Activated T-cell treated with anti-CD3 and anti-CD28 coated beads, Interleukin-2, amount 50 U/mL, for 1 hour (primary cell): Measurements from ENCODE around the gene TCF3.
"Not testable (repeated sequence)": the region's sequence is repeated elsewhere in the genome, so short reads cannot be mapped to it uniquely, and the experiment has no call there.

Experiments used
- DNase-seq: peaks from one replicate; pipeline ENCODE4 v3.0.0-alpha.2; 2020

TCF3 gene

DNA sequence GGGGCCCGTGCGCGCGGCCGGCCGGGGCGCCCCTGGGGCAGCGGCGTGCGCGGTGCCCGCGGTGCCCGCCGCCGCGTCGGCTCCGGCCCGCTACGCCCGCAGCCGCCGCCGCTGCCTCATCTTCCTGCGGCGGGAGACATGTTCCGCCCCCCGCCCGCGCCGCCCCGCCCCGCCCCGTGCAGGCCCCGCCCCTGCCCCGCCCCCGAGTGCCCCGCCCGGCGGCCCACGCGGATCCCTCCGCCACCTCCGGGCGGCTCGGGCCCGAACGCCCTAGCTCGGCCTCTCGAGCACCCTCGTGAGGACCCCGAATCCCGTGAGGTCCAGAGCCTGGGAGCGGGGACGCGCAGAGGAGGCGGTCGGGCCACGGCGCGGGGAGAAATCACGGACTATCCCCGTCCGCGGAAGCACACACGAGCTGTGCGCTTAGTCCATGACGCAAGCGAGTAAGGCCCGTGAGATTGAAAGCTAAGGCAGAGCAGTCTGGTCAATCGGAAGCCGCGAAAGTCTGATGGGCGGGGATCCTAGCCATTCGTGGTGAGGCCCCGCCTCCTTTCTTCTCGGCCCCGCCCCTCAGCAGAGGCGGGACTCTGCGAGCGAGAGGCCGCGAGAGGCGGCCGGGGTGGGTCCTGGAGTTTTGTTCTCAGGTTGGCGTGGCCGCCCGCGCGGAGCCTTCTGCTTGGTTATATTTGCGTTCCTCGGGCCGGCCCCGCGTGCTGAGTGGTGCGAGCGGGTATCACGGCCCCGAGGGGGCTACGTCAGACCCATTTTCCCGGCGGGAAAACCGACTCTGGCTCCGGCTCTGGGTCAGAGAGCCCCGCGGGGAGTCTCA is at the start of gene TCF3:
Gene TCF3 (minus strand): TSS at position 145 of the 829 bp plus-strand sequence. CDS start 2,367 bp downstream, outside the sequence.
- DNase-seq, result peak; percentile 99

DNA sequence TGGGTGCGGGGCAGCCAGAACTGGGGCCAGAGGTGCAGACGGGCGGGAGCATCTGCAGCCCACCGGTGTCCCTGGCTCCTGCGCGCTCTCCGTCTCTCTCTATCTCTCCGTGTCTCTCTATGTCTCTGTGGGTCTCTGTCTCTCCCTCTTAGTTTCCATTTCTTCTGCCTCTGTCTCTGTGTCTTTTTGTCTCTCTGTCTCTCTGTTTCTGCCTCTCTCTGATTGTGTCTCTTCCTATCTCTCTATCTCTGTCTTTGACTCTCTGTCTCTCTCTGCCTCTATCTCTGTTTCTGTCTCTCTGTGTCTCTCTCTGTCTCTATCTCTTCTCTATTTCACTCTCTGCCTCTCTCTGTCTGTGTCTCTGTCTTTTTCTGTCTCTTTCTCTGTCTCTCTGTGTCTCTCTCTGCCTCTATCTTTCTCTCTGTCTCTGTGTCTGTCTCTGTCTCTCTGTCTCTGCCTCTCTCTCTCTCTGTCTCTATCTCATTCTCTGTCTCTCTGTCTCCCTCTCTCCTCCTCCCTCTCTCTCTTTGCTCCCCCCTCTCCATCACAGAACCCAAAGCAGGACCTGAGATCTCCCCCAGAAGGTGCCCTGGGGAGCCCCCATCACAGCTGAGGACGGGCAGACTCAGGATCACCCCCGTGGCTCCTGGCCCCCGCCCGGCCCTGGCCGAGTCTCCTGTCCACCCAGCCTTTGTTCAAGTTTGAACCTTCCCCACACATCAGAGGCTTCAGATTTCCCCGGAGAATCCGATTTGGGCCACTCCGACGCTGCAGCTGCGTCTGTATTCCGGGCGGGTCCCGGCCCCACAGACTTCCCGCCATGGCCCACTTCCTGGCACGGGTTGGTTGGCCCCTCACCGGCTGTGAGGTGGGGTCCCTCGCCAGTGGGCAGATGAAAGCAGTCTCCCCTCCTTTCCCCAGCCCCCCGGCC is 48.6 kb upstream of the TCF3 start:
- DNase-seq, result no peak

DNA sequence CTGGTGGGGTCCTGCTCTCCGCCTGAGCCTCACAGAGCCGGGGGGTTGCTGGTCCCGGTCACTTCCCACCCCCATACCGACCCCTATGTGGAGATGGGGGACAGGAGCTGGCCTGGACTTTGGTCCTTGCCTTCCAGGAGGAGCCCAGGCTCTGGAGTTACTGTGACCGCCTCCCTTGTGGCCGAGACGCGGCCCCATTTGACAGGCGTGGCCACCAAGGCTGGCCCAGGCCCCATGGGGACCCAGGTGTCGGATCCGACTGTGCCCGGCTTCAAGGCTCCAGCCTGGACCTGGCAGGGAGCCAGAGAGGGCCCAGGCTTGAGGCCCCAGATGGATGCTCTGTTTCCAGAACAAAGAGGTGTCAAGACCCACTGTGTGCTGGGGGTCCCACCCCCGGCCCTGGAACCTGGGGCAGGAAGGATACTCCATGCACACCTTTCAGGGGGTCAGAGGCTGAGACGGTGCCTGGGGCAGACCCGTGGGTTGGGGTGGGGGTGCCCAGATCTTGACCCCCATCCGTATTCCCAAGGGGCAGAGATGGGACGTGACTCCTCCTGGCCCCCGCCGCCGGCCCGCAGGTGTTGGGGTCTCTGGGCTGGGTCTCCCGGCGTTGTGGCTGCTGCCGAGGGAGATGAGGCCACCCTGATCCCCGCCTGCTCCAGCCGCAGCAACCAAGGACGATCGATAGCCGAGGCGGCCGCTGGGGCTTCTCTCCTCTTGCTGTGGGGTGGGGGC is 47.8 kb upstream of the TCF3 start:
- DNase-seq, result no peak

DNA sequence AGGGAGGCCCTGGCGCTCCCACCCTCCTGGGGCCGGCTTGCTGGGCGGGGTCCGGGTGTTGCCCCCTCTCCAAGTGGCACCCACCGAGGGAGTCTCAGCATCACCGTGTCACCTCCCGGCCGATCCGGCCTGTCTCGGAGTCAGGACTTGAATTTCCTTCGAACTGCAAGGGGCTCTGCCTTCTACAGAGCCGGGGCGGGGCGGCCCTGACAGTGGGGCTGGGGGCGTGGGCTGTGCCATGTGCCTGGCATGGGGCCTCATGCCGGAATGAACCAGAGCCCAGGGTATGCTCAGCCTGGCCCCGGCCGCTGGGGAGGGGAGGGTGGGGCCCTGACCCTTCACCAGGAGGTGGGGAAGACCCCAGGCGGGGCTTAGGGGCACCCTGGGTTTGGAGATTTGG is 47.0 kb upstream of the TCF3 start:
- DNase-seq, result no peak

DNA sequence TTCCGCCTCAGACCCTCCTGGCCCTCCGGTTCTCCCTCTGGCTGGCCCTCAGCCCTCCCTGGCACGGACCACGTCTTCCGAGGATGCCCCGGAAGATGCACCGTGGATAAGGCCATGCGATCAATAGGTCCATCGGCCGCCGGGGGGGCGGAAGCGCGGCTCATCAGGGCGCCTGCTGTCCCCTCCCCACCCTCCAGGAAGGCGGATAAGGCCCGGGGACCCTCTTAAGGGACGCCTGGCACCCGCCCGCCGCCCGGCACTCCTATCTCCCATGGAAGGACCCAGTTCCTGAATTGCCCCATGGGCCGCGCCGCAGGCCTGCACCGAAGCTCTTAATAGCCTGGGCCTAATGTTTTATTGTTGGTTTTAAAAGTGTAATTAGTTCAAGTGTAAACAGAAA is 46.2 kb upstream of the TCF3 start:
- no peak for DNase-seq

DNA sequence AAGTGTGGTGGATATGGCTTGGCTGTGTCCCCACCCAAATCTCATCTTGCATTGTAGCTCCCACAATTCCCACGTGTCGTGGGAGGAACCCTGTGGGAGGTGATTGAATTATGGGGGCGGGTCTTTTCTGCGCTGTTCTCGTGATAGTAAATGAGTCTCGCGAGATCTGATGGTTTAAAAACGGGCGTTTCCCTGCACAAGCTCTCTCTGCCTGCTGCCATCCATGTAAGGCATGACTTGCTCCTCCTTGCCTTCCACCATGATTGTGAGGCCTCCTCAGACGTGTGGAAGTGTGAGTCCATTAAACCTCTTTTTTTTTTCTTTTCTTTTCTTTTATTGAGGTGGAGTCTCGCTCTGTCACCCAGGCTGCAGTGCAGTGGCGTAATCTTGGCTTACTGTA is 43.1 kb upstream of the TCF3 start:
- DNase-seq, result not testable (repeated sequence)

DNA sequence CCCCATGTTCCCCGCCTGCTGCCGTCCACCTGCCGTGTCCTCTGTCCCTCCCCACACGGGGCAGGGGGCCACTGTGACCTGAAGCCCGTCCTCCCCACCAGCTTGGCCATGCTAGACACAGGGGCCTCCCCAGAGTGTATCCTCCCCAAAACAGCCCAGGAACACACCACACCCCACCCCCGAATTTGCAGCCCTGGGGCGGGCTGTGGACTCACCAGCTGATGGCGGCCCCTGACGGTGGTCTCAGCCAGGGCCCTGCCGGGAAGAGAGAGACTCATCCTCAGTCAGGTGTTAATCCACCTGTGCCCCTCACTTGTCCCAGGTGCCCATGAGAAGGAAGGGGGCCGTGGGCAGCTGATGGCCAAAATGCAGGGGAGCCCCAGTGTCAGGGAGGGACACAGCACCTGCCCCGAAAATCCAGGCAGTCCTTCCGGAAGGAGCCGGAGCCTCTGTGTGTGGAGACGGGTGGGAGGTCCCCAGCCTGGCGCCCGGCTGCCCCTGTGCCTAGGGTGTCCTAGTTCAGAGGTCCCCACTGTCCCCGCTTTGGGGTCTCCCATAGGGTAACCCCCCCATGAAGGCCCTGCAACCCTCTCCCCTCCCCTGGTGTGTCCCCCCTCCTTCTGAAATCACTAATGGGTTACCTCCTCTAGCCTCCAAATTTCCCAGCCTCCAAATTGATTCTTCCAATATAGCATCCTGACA is 39.3 kb upstream of the TCF3 start:
- DNase-seq, result no peak

DNA sequence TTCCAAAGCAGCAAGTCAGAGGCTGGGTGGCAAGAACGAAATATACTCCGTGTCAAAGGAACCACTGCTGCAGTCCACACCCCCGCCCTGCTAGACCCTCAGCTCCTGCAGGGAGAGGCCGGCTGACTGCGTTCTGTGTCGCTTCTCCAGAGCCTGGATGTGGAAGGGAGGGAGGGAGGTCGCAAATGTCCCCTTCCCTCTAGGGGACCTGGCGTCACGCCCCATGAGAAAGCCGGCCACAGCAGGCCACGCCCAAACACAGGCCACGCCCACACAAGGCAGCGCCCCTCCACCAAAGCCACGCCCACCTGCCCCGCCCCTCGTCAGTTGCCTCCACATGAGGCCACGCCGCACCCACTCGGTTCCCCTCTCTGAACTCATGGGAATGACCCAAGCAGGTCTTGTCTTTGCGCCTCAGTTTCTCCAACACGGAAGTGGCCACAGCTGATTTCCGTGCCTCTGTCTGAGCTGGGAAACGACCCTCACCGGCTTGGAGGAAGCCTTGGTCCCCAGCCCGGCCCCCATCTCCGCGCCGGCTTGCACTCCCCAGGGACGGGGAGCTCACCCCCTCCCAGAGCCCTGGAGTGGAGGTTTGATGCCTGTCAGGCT is 38.4 kb upstream of the TCF3 start:
- DNase-seq, result peak; percentile 61

DNA sequence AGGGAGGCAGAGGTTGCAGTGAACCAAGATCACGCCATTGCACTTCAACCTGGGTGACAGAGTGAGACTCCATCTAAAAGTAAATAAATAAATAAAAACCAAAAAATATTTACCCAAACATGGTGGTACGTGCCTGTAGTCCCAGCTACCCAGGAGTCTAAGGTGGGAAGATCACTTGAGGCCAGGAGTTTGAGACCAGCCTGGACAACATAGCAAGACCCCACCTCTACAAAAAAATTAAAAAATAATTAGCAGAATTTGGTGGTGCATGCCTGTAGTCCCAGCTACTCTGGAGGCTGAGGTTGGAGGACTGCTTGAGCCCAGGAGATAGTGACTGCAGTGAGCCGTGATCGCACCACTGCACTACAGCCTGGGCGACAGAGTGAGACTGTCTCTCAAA is 33.4 kb upstream of the TCF3 start:
- DNase-seq, result not testable (repeated sequence)

DNA sequence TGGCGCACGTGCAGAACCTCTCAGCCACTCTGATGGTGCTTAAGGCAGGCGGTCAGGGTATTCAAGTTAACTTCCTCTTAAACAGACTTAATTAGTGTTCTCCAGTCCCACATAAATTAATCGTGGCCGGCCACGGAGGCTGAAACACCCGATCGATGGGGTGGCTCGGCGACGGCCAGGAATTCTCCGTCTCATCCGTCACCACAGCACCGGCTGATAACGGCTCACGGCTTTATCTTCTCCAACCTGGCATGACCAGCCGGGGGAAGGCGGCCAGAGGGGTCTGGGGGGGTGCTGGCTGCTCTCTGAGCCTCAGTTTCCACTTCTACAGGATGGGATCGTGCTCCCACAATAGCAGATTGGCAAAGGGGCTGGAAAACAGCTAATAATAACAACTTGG is 32.6 kb upstream of the TCF3 start:
- DNase-seq, result no peak

DNA sequence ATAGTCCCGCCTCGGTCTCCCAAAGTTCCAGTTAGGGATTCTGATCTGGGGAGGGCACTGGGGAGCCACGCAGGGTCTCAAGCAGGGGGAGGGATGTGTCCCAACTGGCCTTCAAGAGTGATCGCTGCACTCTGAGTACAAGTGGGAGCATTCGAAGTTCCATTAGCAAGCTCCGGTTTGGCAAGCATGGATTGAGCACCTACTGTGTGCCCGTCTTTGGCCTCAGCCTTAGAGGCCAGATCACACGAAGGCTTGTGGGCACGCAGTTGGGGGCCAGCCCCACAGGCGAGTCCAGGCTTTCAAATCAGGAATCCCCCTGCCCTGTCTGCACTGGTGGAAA is 32.1 kb upstream of the TCF3 start:
- no peak for DNase-seq

DNA sequence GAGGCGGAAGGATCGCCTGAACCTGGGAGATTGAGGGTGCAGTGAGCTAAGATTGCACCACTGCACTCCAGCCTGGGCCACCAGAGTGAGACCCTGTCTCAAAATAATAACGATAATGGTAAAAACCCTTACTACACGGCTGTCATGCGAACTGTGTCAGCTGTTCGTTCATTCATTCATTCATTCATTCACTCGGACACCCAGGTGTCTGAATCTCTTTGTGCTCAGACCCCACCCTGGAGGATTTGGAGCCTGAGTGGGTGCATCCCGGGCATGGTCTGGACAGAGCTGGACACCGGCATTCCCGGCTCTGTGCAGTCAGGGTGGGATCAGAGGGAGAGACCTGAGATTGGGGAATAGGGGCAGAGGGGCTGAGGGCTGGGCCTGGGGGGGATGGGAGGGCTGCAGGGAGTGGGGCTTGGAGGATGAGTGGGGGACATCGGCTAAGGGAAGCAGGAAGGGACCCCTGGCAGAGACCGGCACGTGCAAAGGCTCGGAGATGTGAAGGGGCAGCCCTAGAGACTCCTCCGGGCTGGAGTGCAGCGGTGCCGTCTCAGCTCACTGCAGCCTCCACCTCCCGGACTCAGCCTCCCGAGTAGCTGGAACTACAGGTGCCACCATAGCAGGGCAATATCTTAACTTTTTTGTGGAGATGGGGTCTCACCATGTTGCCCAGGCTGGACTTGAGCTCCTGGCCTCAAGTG is 31.6 kb upstream of the TCF3 start:
- DNase-seq, result no peak

DNA sequence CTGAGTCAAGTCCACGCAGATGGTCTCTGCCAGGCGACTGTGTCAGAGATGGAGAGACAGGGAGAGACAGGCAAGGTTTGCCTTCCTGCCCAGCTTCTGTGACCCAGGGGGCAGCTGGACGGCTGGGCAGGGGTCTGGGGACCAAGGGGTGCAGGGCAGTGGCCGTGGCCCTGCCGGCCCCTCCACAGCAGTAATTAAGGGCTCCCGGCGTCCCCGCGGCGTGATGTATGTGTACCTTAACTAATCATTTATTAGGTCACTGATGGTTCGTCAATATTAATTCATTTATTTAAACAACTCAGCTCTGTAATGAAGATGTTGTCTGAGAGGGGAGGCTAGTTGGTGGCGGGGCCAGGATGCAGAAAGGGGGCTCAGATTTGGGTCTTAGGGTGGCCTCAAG is 28.6 kb upstream of the TCF3 start:
- no peak for DNase-seq

DNA sequence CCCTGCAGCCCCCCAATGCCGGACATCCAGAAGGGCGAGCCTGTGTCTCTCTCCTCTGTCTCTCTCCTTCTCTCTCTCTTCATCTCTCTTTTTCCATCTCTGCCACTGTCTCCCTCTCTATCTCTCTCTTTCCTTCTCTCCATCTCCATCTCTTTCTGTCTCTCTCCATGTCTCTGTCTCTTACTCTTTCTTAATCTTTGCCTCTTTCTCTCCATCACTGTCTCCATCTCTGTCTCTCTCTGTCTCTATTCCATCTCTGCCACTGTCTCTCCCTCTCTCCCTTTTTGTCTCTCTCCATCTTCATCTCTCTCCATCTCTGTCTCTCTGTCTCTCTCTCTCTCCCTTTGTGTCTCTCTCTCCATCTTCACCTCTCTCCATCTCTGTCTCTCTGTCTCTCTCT is 25.7 kb upstream of the TCF3 start:
- DNase-seq, result no peak

DNA sequence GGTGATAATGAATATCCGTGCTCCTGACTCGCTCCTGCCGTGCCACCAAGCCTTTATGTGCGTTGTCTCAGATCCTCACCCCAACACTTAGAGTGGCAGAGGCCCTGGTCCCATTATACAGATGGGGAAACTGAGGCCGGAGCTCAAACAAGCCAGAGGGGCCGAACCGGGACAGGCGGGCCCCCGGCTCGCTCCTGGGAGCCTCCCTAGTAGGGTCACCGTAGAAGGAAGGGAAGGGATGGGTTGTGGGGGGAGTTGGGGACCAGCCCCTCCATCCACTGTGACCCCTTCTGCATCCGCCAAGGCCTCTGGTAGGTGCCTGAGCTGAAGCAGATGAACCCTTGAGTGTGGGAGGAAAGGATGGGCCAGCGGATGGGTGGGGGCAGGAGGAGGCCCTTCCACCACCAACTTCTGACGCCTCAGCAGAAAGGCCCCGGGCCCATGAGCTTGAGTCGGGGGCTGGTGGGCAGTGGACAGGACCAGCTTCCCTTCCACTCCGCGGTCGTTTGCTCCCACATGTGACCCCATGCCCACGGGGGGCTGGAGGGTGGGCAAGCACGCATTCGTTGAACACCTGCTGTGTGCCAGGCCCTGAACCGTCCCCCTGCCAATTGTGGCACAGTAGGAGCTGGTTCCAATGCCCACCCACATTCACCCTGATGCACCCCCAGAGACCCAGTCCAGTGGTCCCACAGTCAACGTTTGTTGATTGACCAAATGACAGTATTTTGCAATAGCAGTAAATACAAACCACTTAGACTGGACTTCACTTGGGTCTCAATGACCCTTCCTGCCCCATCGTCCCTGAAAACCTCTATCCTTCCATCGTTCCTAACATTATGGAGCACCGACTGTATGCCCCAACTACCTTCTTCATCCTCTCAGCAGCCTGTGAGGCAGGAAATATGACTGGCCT is 24.2 kb upstream of the TCF3 start:
- no peak for DNase-seq

DNA sequence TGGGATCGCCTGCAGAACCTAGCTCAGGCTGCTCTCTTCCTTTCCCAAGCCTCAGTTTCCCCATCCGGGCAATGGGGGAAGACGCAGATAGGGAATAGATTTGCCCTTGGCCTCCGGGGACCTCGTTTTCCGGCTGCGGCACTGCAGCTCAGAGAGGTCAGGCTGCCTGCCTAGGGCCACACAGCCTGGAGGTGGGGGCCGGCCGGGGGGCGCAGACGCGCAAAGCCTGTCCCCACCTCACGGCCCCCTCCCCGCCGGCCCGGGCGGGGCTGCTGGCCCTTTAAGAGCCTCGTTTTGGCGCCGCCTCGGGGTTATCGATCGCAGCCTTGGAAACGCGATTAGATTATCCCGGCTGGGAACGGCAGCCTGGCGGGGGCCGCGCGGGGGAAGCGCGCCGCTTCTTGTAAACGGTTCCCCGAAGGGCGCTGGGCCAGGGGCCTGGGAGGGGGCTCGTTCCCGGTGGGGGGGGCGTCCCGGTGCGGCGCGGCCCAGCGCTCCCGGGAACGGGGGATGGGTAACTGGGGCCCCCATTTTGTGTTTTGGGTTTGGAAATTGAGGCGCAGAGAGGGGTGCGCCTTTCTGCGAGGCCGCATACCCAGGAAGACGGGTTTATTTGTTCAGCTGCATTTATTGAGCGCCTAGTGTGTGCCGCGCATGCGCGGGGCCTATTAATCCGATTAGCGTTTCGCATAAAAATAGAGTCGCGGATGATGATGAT is 23.4 kb upstream of the TCF3 start:
- DNase-seq, result no peak

DNA sequence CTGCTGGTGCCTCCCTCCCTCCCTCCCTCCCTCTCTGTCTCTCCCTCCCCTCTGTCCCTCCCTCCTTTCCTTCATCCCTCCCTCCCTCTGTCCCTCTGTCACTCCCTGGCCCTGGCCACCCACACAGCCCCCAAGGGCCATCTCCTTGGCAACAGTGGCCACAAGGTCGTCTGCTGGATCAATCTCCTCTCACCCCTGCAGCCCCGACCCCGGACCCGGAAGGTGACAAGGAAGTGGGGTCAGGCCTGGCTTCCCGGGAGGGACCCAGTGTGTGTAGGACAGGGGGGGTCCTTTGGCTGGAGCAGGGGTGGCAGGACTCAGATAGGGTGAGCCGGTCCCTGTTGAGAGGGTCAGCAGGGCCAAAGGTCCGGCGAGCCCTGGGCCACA is 21.9 kb upstream of the TCF3 start:
- no peak for DNase-seq

DNA sequence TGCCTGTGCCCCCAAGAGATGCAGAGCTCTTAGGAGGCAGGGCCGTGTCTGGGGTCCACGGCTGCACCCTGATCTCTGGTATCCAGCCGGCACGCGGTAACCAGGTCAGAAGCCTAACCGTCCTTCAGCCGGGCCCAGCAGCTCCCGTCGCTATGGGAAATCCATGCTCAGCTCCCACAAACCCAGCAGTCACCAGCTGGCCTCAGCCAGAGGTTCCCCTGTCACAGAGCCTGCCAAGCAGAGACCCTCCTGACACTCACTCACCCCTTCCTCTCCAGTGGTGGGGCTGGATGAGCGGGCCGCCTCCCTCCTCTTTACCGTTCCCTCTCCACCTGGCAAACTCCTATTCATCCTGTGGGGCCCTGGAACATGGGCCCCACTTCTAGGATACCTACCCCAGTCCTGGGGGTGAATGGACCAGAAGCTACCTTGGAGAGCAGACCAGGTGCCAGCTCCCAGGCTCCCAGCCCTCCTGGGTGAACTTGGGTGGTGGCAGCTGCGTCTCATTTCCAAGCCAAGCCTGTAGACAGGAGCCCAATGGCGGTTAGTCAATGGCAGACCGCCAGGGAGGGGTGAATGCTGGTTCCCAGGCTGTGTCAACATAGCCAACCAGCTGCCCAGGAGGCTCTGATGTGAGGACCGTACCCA is 21.4 kb upstream of the TCF3 start:
- DNase-seq, result no peak
